HepG2 (cell line): ENCODE results near the gene S1PR5. TPM values are rescaled to one million over a fixed set of nuclear protein-coding genes. Genes with fewer than 3 reads are reported as not detected.

ENCODE experiments used
- AGO1 ChIP-seq: fragments of 200-400 bp; formaldehyde crosslinking; IDR thresholded peaks from 2 replicates; pipeline ENCODE4 v1.6.1; 2017; ENCODE audit warnings: mild to moderate bottlenecking, low read depth, low read length, moderate library complexity; ENCODE audit not compliant: poor library complexity, severe bottlenecking
- ASH2L ChIP-seq: fragments of 300-600, 200-600 bp; sonication (generic); IDR thresholded peaks from 2 replicates; pipeline ENCODE4 v1.7.0; 2017; ENCODE audit warnings: low read depth, mild to moderate bottlenecking, moderate library complexity, mixed read lengths, low read length; ENCODE audit not compliant: insufficient read length
- ATF3 ChIP-seq: sonication (generic); formaldehyde crosslinking; IDR thresholded peaks from 2 replicates; pipeline ENCODE4 v1.4.0; 2020; ENCODE audit warnings: missing genetic modification reagents
- CBX1 ChIP-seq: IDR thresholded peaks from one replicate; pipeline ENCODE4 v1.6.1; 2016; ENCODE audit warnings: antibody characterized with exemption, low read depth
- GATAD1 ChIP-seq: IDR thresholded peaks from 2 replicates; pipeline ENCODE4 v1.6.1; 2016; ENCODE audit warnings: missing genetic modification reagents, missing compliant biosample characterization
- GFI1 ChIP-seq: sonication (generic); formaldehyde crosslinking; IDR thresholded peaks from 2 replicates; pipeline ENCODE4 v1.5.0; 2020; ENCODE audit warnings: missing genetic modification reagents, mild to moderate bottlenecking, borderline replicate concordance
- HOXA3 ChIP-seq: sonication (generic); formaldehyde crosslinking; IDR thresholded peaks from 2 replicates; pipeline ENCODE4 v1.5.0; 2020; ENCODE audit warnings: missing genetic modification reagents
- HOXA5 ChIP-seq: sonication (generic); formaldehyde crosslinking; IDR thresholded peaks from 2 replicates; pipeline ENCODE4 v1.4.0; 2020; ENCODE audit warnings: missing genetic modification reagents
- KAT7 ChIP-seq: IDR thresholded peaks from 2 replicates; pipeline ENCODE4 v1.6.1; 2018; ENCODE audit warnings: borderline replicate concordance, missing compliant biosample characterization
- NFKBIZ ChIP-seq: IDR thresholded peaks from 2 replicates; pipeline ENCODE4 v1.6.1; 2018; ENCODE audit warnings: missing genetic modification reagents, missing compliant biosample characterization
- SAP130 ChIP-seq: IDR thresholded peaks from 2 replicates; pipeline ENCODE4 v1.6.1; 2016; ENCODE audit warnings: low read depth
- THAP8 ChIP-seq: sonication (generic); formaldehyde crosslinking; IDR thresholded peaks from 2 replicates; pipeline ENCODE4 v1.5.1; 2020; ENCODE audit warnings: missing genetic modification reagents, mild to moderate bottlenecking, borderline replicate concordance
- TRAFD1 ChIP-seq: sonication (generic); formaldehyde crosslinking; IDR thresholded peaks from 2 replicates; pipeline ENCODE4 v1.5.1; 2020; ENCODE audit warnings: missing genetic modification reagents, mild to moderate bottlenecking, borderline replicate concordance
- ZBTB43 ChIP-seq: sonication (generic); formaldehyde crosslinking; conservative IDR thresholded peaks from 2 replicates; pipeline ENCODE4 v1.4.0; 2020; ENCODE audit warnings: missing genetic modification reagents
- ZNF232 ChIP-seq: sonication (generic); formaldehyde crosslinking; IDR thresholded peaks from 2 replicates; pipeline ENCODE4 v1.4.0; 2020; ENCODE audit warnings: missing genetic modification reagents, borderline replicate concordance
- ZNF276 ChIP-seq: sonication (generic); formaldehyde crosslinking; IDR thresholded peaks from 2 replicates; pipeline ENCODE4 v1.4.0; 2020; ENCODE audit warnings: mild to moderate bottlenecking, low read depth, missing genetic modification reagents
- ZNF30 ChIP-seq: sonication (generic); formaldehyde crosslinking; IDR thresholded peaks from 2 replicates; pipeline ENCODE4 v1.5.0; 2020; ENCODE audit warnings: mild to moderate bottlenecking, missing genetic modification reagents
- ZNF501 ChIP-seq: sonication (generic); formaldehyde crosslinking; IDR thresholded peaks from 2 replicates; pipeline ENCODE4 v1.5.1; 2020; ENCODE audit warnings: mild to moderate bottlenecking, moderate library complexity, missing genetic modification reagents
- ZNF558 ChIP-seq: sonication (generic); formaldehyde crosslinking; IDR thresholded peaks from 2 replicates; pipeline ENCODE4 v1.9.0; 2022; ENCODE audit warnings: mild to moderate bottlenecking, missing genetic modification reagents, borderline replicate concordance
- ZNF574 ChIP-seq: sonication (generic); formaldehyde crosslinking; IDR thresholded peaks from 2 replicates; pipeline ENCODE4 v1.4.0; 2020; ENCODE audit warnings: missing genetic modification reagents
- ZNF839 ChIP-seq: sonication (generic); formaldehyde crosslinking; IDR thresholded peaks from 2 replicates; pipeline ENCODE4 v1.4.0; 2020; ENCODE audit warnings: missing genetic modification reagents, mild to moderate bottlenecking, borderline replicate concordance
- polyA plus RNA-seq, 8 experiments: library from polyadenylated mRNA; depleted of rRNA in 3 of 8; stranded (reverse) in 7 of 8; unstranded in 1 of 8; fragments of >200 nt; fragmentation: Illumina TruSeq in 4 of 8; extraction: Trizol in 4 of 8; gene quantifications; 2 replicates each; pipeline versions ENCODE4 v1.2.1 to v1.2.3, GENCODE V29; 2011 to 2016; ENCODE audit warnings: low read depth in 4 of 8, missing spikeins in 1 of 8, mixed read lengths in 1 of 8; ENCODE audit not compliant: insufficient read depth in 1 of 8
- total RNA-seq, 5 experiments: library from RNA; depleted of rRNA; stranded (reverse); fragments of >200 nt; fragmentation: Illumina TruSeq; extraction: Trizol; gene quantifications; 2 replicates each; pipeline ENCODE4 v1.2.3, GENCODE V29; 2016; ENCODE audit warnings: low read depth in 1 of 5

S1PR5 gene
- total and polyA plus RNA-seq, 2 of the 13 experiments (the other 11 are each of a cell fraction or from before 2014, with no cell fraction given) = 0.04 TPM; not detected in 1

DNA sequence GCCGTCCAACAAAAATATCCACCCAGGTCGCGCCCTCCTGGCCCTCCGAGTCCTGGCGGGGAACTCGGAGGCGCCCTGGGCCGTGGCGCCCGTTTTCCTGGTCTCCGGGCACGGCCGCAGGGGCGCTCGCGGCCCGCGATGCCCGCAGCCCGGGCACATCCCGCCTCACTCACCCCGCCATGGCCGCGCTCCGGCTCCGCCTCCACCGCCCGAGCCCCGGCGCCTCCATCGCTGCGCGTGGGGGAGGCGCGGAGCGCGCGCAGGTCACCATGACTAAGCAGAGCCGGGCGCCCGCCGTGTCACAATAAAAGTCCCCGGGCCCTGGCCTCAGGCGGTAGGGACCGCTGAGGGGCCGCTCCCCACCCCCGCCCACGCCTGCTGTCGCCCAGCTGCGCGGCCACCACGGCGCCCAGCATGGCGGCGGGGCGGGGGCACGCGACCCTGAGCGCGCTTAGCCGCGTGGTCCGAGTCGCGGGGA lies 14.7 kb downstream of the S1PR5 start (continued):
- TF ChIP-seq THAP8 (CRISPR knock-in tag) (no peak; the same call in 1 of the 2 replicates), CBX1 (no peak), ZNF839 (peak; percentile 51; the same call in 1 of the 2 replicates), HOXA5 (CRISPR knock-in tag) (peak; percentile 20; the same call in 1 of the 2 replicates), AGO1 (peak; percentile 26), GATAD1 (CRISPR knock-in tag) (peak; percentile 56; the same call in 1 of the 2 replicates), ZNF30 (CRISPR knock-in tag) (0 out of 2 replicates have a peak, but pooled peaks have one; percentile 71), GFI1 (CRISPR knock-in tag) (no peak), ZNF501 (no peak), ZNF232 (CRISPR knock-in tag) (no peak; the same call in 1 of the 2 replicates), ASH2L (peak; percentile 73), ZBTB43 (CRISPR knock-in tag) (no peak; the same call in 1 of the 2 replicates), KAT7 (peak; percentile 45; the same call in 1 of the 2 replicates), NFKBIZ (0 out of 2 replicates have a peak, but pooled peaks have one; percentile 23), ZNF558 (peak; percentile 95; the same call in 1 of the 2 replicates), ZNF574 (CRISPR knock-in tag) (peak; percentile 78), ZNF276 (CRISPR knock-in tag) (no peak), SAP130 (peak; percentile 86), HOXA3 (peak; percentile 97), TRAFD1 (CRISPR knock-in tag) (no peak), ATF3 (CRISPR knock-in tag) (peak; percentile 80)
